ENCODE data around the gene TSPAN12. TPM values are rescaled to one million over a fixed set of nuclear protein-coding genes. Genes with fewer than 3 reads are reported as not detected.

Gene TSPAN12
- total RNA-seq, 1 experiment from 2014 or later: 17.3 TPM

DNA sequence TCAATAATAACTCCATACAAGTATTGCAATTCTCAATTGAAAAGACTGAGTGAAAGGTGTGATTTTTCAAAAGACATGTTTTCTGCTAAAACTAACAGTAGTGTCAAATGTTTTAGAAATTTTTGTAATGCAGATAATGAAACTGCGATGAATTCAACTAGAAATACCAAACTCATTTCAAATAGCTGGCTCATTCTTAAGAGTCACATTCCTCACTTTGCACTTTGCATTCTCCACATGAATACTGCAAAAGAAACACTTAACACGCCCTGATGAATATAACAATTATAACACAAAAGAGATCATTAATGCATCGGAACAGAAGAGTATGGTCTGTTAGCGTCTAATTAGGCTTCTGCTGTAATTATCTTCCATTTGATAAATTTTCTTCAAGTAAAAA lies 15.5 kb upstream of the TSPAN12 start:
- Mint-ChIP-seq H3K4me3 (no peak overlapping the region), H3K27me3 (ENCODE audit: low read depth) (no peaks in the 10 kb centered on the region), H3K27ac (no peak overlapping the region), H3K4me1 (peaks cover 24% of the 10 kb centered on the region), H3K9me3 (0 out of 2 replicates have a peak, but pooled peaks cover 5% of the 10 kb centered on the region), H3K36me3 (no peaks in the 10 kb centered on the region)
- ChIA-PET CTCF (interaction anchor here (1.4 to 2.2 kb wide), 2 partner anchors 15 to 81 kb away, joined by 5 to 7 read pairs; partner anchors contain the start of gene TSPAN12), POLR2A (no interaction called here)
- DNase-seq (ENCODE audit: low spot score) (no peak), ATAC-seq (no peak)
- TF ChIP-seq NFATC4 (CRISPR knock-in tag; IDR thresholded peaks at IDR 0.05): no peak
- TF ChIP-seq, protein P1, sequence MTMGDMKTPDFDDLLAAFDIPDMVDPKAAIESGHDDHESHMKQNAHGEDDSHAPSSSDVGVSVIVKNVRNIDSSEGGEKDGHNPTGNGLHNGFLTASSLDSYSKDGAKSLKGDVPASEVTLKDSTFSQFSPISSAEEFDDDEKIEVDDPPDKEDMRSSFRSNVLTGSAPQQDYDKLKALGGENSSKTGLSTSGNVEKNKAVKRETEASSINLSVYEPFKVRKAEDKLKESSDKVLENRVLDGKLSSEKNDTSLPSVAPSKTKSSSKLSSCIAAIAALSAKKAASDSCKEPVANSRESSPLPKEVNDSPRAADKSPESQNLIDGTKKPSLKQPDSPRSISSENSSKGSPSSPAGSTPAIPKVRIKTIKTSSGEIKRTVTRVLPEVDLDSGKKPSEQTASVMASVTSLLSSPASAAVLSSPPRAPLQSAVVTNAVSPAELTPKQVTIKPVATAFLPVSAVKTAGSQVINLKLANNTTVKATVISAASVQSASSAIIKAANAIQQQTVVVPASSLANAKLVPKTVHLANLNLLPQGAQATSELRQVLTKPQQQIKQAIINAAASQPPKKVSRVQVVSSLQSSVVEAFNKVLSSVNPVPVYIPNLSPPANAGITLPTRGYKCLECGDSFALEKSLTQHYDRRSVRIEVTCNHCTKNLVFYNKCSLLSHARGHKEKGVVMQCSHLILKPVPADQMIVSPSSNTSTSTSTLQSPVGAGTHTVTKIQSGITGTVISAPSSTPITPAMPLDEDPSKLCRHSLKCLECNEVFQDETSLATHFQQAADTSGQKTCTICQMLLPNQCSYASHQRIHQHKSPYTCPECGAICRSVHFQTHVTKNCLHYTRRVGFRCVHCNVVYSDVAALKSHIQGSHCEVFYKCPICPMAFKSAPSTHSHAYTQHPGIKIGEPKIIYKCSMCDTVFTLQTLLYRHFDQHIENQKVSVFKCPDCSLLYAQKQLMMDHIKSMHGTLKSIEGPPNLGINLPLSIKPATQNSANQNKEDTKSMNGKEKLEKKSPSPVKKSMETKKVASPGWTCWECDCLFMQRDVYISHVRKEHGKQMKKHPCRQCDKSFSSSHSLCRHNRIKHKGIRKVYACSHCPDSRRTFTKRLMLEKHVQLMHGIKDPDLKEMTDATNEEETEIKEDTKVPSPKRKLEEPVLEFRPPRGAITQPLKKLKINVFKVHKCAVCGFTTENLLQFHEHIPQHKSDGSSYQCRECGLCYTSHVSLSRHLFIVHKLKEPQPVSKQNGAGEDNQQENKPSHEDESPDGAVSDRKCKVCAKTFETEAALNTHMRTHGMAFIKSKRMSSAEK (CRISPR knock-in tag; IDR thresholded peaks at IDR 0.05; ENCODE audit: borderline replicate concordance): no peak
- TF ChIP-seq, protein P2, sequence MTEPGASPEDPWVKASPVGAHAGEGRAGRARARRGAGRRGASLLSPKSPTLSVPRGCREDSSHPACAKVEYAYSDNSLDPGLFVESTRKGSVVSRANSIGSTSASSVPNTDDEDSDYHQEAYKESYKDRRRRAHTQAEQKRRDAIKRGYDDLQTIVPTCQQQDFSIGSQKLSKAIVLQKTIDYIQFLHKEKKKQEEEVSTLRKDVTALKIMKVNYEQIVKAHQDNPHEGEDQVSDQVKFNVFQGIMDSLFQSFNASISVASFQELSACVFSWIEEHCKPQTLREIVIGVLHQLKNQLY (CRISPR knock-in tag; IDR thresholded peaks at IDR 0.05): no peak
- TF ChIP-seq SMAD4 (CRISPR knock-in tag; IDR thresholded peaks at IDR 0.05): no peak
- TF ChIP-seq, protein P3, sequence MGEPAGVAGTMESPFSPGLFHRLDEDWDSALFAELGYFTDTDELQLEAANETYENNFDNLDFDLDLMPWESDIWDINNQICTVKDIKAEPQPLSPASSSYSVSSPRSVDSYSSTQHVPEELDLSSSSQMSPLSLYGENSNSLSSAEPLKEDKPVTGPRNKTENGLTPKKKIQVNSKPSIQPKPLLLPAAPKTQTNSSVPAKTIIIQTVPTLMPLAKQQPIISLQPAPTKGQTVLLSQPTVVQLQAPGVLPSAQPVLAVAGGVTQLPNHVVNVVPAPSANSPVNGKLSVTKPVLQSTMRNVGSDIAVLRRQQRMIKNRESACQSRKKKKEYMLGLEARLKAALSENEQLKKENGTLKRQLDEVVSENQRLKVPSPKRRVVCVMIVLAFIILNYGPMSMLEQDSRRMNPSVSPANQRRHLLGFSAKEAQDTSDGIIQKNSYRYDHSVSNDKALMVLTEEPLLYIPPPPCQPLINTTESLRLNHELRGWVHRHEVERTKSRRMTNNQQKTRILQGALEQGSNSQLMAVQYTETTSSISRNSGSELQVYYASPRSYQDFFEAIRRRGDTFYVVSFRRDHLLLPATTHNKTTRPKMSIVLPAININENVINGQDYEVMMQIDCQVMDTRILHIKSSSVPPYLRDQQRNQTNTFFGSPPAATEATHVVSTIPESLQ (CRISPR knock-in tag; IDR thresholded peaks at IDR 0.05): no peak
- TF ChIP-seq NR3C1 (CRISPR knock-in tag; conservative IDR thresholded peaks at IDR 0.05; ENCODE audit: low read depth): no peak
- TF ChIP-seq, protein P4, sequence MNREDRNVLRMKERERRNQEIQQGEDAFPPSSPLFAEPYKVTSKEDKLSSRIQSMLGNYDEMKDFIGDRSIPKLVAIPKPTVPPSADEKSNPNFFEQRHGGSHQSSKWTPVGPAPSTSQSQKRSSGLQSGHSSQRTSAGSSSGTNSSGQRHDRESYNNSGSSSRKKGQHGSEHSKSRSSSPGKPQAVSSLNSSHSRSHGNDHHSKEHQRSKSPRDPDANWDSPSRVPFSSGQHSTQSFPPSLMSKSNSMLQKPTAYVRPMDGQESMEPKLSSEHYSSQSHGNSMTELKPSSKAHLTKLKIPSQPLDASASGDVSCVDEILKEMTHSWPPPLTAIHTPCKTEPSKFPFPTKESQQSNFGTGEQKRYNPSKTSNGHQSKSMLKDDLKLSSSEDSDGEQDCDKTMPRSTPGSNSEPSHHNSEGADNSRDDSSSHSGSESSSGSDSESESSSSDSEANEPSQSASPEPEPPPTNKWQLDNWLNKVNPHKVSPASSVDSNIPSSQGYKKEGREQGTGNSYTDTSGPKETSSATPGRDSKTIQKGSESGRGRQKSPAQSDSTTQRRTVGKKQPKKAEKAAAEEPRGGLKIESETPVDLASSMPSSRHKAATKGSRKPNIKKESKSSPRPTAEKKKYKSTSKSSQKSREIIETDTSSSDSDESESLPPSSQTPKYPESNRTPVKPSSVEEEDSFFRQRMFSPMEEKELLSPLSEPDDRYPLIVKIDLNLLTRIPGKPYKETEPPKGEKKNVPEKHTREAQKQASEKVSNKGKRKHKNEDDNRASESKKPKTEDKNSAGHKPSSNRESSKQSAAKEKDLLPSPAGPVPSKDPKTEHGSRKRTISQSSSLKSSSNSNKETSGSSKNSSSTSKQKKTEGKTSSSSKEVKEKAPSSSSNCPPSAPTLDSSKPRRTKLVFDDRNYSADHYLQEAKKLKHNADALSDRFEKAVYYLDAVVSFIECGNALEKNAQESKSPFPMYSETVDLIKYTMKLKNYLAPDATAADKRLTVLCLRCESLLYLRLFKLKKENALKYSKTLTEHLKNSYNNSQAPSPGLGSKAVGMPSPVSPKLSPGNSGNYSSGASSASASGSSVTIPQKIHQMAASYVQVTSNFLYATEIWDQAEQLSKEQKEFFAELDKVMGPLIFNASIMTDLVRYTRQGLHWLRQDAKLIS (CRISPR knock-in tag; IDR thresholded peaks at IDR 0.05; ENCODE audit: borderline replicate concordance): no peak
- TF ChIP-seq TEAD1 (CRISPR knock-in tag; IDR thresholded peaks at IDR 0.05): no peak
- TF ChIP-seq, protein P5, sequence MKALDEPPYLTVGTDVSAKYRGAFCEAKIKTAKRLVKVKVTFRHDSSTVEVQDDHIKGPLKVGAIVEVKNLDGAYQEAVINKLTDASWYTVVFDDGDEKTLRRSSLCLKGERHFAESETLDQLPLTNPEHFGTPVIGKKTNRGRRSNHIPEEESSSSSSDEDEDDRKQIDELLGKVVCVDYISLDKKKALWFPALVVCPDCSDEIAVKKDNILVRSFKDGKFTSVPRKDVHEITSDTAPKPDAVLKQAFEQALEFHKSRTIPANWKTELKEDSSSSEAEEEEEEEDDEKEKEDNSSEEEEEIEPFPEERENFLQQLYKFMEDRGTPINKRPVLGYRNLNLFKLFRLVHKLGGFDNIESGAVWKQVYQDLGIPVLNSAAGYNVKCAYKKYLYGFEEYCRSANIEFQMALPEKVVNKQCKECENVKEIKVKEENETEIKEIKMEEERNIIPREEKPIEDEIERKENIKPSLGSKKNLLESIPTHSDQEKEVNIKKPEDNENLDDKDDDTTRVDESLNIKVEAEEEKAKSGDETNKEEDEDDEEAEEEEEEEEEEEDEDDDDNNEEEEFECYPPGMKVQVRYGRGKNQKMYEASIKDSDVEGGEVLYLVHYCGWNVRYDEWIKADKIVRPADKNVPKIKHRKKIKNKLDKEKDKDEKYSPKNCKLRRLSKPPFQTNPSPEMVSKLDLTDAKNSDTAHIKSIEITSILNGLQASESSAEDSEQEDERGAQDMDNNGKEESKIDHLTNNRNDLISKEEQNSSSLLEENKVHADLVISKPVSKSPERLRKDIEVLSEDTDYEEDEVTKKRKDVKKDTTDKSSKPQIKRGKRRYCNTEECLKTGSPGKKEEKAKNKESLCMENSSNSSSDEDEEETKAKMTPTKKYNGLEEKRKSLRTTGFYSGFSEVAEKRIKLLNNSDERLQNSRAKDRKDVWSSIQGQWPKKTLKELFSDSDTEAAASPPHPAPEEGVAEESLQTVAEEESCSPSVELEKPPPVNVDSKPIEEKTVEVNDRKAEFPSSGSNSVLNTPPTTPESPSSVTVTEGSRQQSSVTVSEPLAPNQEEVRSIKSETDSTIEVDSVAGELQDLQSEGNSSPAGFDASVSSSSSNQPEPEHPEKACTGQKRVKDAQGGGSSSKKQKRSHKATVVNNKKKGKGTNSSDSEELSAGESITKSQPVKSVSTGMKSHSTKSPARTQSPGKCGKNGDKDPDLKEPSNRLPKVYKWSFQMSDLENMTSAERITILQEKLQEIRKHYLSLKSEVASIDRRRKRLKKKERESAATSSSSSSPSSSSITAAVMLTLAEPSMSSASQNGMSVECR (CRISPR knock-in tag; IDR thresholded peaks at IDR 0.05; ENCODE audit: borderline replicate concordance): no peak
- TF ChIP-seq FOXK1 (CRISPR knock-in tag; IDR thresholded peaks at IDR 0.05): no peak
- no peak for TF ChIP-seq JAZF1 (CRISPR knock-in tag; IDR thresholded peaks at IDR 0.05)
- TF ChIP-seq, protein P6, sequence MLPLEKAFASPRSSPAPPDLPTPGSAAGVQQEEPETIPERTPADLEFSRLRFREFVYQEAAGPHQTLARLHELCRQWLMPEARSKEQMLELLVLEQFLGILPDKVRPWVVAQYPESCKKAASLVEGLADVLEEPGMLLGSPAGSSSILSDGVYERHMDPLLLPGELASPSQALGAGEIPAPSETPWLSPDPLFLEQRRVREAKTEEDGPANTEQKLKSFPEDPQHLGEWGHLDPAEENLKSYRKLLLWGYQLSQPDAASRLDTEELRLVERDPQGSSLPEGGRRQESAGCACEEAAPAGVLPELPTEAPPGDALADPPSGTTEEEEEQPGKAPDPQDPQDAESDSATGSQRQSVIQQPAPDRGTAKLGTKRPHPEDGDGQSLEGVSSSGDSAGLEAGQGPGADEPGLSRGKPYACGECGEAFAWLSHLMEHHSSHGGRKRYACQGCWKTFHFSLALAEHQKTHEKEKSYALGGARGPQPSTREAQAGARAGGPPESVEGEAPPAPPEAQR (CRISPR knock-in tag; IDR thresholded peaks at IDR 0.05): no peak
- TF ChIP-seq GRHL2 (CRISPR knock-in tag; IDR thresholded peaks at IDR 0.05; ENCODE audit: insufficient replicate concordance, severe bottlenecking): no peak
- no peak for TF ChIP-seq ZBTB21 (CRISPR knock-in tag; IDR thresholded peaks at IDR 0.05; ENCODE audit: borderline replicate concordance)
- TF ChIP-seq RELA (CRISPR knock-in tag; IDR thresholded peaks at IDR 0.05; ENCODE audit: borderline replicate concordance): no peak
- TF ChIP-seq ZNF232 (CRISPR knock-in tag; IDR thresholded peaks at IDR 0.05): no peak
- no peak for TF ChIP-seq NR2C2 (CRISPR knock-in tag; IDR thresholded peaks at IDR 0.05)
- no peak for TF ChIP-seq TEAD4 (CRISPR knock-in tag; IDR thresholded peaks at IDR 0.05)
